GM21360 (cell line): ENCODE results near the gene CNPY3.
A peak's percentile ranks its signal among the peaks of the same experiment; 100 is the strongest.
"Not testable (repeated sequence)": the region's sequence is repeated elsewhere in the genome, so short reads cannot be mapped to it uniquely, and the experiment has no call there.

Experiments used
- ATAC-seq: cut with Tn5 transposase; IDR thresholded peaks from one replicate; pipeline ENCODE4 v1.9.1; 2021; ENCODE audit warnings: mild to moderate bottlenecking, moderate library complexity; ENCODE audit not compliant: unreplicated experiment

Gene CNPY3

GRCh38 chr6:42928986-42929820 lies at the start of gene CNPY3:
Gene CNPY3 (plus strand): TSS chr6:42929480. CDS start chr6:42929571, 91 bp downstream.
- peak; percentile 60 for ATAC-seq

DNA sequence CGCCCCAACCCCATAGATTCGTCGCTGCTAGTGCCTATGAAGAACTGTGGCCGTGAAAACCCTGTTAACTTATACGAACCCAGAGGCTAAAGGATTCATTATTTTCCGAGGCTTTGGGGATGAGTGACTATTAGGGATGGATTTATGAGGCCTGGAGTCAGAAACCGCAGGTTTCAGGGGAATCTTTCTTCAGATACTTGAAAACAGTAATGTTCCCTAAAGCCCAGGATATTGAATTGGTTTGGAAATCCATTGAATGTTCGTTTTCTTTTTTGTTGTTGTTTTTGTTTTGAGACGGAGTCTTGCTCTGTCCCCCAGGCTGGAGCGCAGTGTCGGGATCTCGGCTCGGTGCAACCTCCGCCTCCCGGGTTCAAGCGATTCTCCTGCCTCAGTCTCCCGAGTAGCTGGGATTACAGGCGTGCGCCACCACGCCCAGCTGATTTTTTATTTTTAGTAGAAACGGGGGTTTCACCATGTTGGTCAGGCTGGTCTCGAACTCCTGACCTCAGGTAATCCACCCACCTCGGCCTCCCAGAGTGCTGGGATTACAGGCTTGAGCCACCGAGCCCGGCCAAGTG lies 49.0 kb upstream of the CNPY3 start:
- ATAC-seq = not testable (repeated sequence)

GRCh38 chr6:42880871-42881270 lies 48.4 kb upstream of the CNPY3 start:
- not testable (repeated sequence) for ATAC-seq

GRCh38 chr6:42885702-42886101 lies 43.6 kb upstream of the CNPY3 start:
- no peak for ATAC-seq

- not testable (repeated sequence) for ATAC-seq
Measured at GRCh38 chr6:42888201-42888600, 41.1 kb upstream of the CNPY3 start.

- ATAC-seq = no peak
Measured at GRCh38 chr6:42889815-42890214, 39.5 kb upstream of the CNPY3 start.

DNA sequence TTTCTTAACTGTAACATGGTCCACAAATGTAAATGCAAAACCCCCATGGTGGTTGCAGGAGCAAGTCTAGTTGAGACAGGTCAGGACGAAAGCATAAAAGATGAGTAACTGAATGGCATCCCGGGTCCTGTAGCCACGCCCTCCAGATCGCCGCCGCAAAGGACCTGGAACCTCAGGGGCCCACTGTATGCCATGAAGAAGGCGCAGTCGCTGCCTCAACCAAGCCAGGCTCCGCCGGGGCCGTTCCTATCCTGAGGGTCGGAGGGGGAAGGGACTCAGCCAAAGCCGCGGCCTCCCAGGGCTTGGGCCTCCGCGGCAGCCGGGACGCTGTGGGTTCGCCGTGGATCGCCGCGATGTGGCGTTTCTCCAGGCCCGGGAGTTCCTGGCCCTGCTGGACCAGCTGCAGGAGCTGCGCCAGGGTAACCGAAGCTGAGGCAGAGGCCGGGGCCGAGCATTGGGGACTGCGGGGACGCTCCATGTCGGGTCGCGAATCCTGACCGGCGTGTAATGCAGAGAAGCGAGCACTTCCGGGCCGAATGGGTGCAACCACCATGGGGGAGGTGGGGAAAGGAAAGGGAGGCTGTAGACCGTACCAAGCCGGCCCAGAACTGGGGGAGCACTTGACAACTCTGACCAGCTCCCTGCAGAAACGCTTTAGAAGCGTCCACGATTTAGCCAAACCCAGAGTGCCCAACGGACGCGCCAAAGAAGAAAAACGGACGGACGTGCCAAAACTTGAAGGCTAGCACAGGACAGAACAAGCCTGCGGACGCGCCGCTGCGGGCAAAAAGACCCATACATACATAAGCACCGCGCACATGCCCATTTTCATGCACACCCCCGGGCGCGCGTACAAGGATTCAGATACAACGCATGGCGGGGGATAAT lies 38.7 kb upstream of the CNPY3 start:
- peak; percentile 84 for ATAC-seq

GRCh38 chr6:42891199-42891722 lies 38.0 kb upstream of the CNPY3 start:
- no peak for ATAC-seq

DNA sequence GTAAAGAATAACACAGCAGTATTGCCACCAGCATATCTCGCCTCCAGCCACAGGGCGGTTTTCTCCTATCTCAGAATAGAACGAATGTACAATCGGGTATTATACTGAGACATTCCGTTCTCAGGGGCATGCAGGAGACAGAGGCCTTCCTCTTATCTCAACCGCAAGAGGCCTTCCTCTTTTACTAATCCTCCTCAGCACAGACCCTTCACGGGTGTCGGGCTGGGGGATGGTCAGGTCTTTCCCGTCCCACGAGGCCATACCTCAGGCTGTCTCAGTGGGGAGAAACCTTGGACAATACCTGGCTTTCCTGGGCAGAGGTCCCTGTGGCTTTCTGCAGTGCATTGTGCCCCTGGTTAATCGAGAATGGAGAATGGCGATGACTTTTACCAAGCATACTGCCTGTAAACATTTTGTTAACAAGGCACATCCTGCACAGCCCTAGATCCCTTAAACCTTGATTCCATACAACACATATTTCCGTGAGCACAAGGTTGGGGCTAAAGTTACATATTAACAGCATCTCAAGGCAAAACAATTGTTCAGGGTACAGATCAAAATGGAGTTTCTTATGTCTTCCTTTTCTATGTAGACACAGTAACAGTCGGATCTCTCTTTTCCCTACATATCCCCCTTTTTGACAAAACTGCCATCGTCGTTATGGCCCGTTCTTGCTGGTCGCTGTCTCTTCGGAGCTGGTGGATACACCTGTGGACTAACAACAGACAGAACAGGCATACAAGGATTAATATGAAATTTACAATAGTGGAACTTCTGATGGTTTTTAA lies 35.0 kb upstream of the CNPY3 start:
- not testable (repeated sequence) for ATAC-seq

DNA sequence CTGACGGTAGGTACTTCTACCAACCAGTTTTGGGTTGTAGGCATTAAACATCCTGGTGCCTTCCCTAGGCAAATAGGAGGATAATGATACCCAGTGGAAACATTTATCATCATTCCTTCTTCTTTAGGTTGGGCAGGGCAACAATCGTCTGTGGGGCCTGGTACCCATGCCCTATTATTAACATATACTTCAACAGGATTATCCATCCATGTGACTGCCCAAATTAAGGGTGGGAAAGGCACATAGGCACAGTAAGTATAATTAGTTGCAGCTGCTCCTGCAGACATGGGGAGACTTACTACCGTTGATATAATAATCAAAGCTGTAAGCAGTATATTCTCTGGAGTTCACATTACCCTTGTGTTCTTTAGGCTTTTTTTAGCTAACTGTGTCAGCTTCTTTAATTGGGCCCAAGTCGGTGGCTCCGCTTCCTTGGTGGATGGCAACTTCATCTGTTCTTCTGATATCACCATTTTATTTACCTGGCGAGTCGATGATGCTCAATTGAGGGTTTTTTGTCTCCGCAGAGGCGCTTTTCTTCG lies 33.0 kb upstream of the CNPY3 start:
- no peak for ATAC-seq

GRCh38 chr6:42898891-42899361 lies 30.4 kb upstream of the CNPY3 start:
- ATAC-seq = no peak

GRCh38 chr6:42899871-42900270 lies 29.4 kb upstream of the CNPY3 start:
- no peak for ATAC-seq

GRCh38 chr6:42901538-42901957 lies 27.7 kb upstream of the CNPY3 start:
- ATAC-seq = peak; percentile 57

DNA sequence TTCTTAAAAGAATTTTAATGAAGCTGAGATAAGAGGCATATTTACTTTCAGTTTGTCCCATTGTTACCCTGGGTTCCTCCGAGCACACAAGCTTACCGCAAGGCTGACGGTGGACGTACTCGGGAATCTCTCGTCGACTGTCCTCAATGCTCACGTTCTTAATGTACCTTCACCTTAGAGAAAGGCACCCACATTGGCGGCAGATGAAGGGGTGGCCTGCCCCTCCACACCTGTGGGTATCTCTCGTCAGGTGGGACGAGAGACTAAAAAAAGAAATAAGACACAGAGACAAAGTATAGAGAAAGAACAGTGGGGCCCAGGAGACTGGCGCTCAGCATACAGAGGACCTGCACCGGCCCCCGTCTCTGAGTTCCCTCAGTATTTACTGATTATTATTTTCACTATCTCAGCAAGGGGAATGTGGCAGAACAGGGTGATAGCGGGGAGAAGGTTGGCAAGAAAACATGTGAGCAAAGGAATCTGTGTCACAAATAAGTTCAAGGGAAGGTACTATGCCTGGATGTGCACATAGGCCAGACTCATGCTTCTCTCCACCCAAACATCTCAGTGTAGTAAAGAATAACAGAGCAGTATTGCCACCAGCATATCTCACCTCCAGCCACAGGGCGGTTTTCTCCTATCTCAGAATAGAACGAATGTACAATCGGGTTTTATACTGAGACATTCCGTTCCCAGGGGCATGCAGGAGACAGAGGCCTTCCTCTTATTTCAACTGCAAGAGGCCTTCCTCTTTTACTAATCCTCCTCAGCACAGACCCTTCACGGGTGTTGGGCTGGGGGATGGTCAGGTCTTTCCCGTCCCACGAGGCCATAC lies 26.6 kb upstream of the CNPY3 start:
- not testable (repeated sequence) for ATAC-seq

- no peak for ATAC-seq
Measured at GRCh38 chr6:42904467-42904866, 24.8 kb upstream of the CNPY3 start.

- no peak for ATAC-seq
Measured at GRCh38 chr6:42907336-42907735, 21.9 kb upstream of the CNPY3 start.

DNA sequence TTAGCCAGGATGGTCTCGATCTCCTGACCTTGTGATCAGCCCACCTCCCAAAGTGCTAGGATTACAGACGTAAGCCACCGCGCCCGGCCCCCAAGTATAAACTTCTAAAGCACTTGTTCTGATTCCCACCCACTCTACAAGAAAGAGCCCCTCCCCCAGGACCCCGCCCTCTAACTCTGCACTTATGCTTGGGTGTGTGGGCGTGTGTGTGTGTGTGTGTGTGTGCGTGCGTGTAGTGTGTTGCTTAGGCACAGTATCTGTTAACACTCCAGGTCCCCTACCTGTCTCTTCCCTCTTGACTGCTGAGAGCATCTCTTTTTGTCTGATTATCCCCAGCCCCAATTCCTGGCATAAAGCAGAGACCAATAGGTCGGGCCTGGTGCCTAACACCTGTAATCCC lies 19.4 kb upstream of the CNPY3 start:
- ATAC-seq = no peak

GRCh38 chr6:42911171-42912021 lies 17.9 kb upstream of the CNPY3 start:
- ATAC-seq = no peak
